Esophagus squamous epithelium (tissue), 5 donors: Measurements from ENCODE around the gene SDS. TPM values are rescaled to one million over a fixed set of nuclear protein-coding genes. Genes with fewer than 3 reads are reported as not detected.

ENCODE experiments used
- DNase-seq: peaks from one replicate; lab custom pipeline; 2025; lab: John Stamatoyannopoulos, UW
- H3K27ac ChIP-seq, 4 donors: fragments of 200-600 bp; sonication (generic); one replicate each; pipeline ENCODE4 v1.5.1; 2016 to 2019; ENCODE audit warnings: mild to moderate bottlenecking in 1 of 4
- H3K27me3 ChIP-seq, 4 donors: fragments of 200-600 bp; sonication (generic); 1 replicate in 3 of 4; 2 replicates in 1 of 4; pipeline versions ENCODE4 v1.5.1 to v1.6.0; 2017 to 2021; ENCODE audit warnings: antibody characterized with exemption in 1 of 4
- H3K36me3 ChIP-seq, 3 donors: fragments of 200-600 bp; sonication (generic); one replicate each; pipeline ENCODE4 v1.5.1; 2016 to 2019
- H3K4me1 ChIP-seq, 3 donors: fragments of 200-600 bp; sonication (generic); one replicate each; pipeline ENCODE4 v1.5.1; 2017 to 2019
- H3K4me3 ChIP-seq, 4 donors: fragments of 200-600 bp; sonication (generic); 1 replicate in 3 of 4; 2 replicates in 1 of 4; pipeline ENCODE4 v1.5.1; 2016 to 2019; ENCODE audit warnings: mild to moderate bottlenecking in 2 of 4, moderate library complexity in 1 of 4
- H3K9me3 ChIP-seq, 3 donors: fragments of 200-600 bp; sonication (generic); one replicate each; pipeline ENCODE4 v1.5.1; 2016 to 2019
- POLR2A ChIP-seq, 4 donors: fragments of 450-650 bp; IDR thresholded peaks; one replicate each; pipeline ENCODE4 v1.6.1; 2017; ENCODE audit warnings: antibody characterized with exemption in 4 of 4, mild to moderate bottlenecking in 4 of 4, moderate library complexity in 3 of 4
- WGBS, 2 donors: methylation state at CpG; one replicate each; pipeline ENCODE4 v1.1.5; 2018; 5-methylcytosine and 5-hydroxymethylcytosine counted together
- intact Hi-C: fragments of 100-400 bp; cut with DNase I; formaldehyde crosslinking; loops from one replicate; pipeline ENCODE4 v1.15.0; 2022
- total RNA-seq, 4 donors: library from RNA; depleted of rRNA; stranded (reverse); fragments of >200 nt; gene quantifications; one replicate each; pipeline ENCODE4 v1.1.0, GENCODE V29; 2016
- TF ChIP-seq, protein P1 (sequence below), 6 experiments: fragments of 450-650 bp in 4 of 6; fragments of 200-600 bp in 2 of 6; sonication (generic) in 2 of 6; IDR thresholded peaks; one replicate each; pipeline ENCODE4 v1.5.1; 2016 to 2019; ENCODE audit warnings: antibody characterized with exemption in 6 of 6, mild to moderate bottlenecking in 4 of 6, moderate library complexity in 4 of 6
- donor health status: DM: yes; HTN: yes; CAD: no.

SDS gene
- total RNA-seq, 4 donors from 2014 or later: 0.76 TPM; not detected in 3

DNA sequence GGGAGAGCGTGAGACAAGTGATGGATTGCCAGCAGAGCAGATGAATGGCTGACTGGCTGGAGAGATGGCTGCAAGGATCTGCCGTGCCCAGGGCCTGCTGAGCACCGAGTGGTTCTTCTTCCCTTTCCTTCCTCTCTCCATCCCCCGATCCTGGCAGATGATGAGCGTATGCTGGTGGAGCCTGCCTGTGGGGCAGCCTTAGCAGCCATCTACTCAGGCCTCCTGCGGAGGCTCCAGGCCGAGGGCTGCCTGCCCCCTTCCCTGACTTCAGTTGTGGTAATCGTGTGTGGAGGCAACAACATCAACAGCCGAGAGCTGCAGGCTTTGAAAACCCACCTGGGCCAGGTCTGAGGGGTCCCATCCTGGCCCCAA is 34.0 kb upstream of the SDS start:
- Histone ChIP-seq H3K27me3 (peaks cover 0 to 48% (median 0%) of the 10 kb centered on the region in 4 donors), H3K4me3 (no peak overlapping the region), H3K4me1 (no peaks in the 10 kb centered on the region), H3K9me3 (no peaks in the 10 kb centered on the region), H3K27ac (no peak overlapping the region), H3K36me3 (no peaks in the 10 kb centered on the region)
- 44 to 55% methylated on average over 6 to 7 of the region's 9 CpGs for WGBS, 2 donors
- intact Hi-C loops: no loop called here
- DNase-seq: no peak
- TF ChIP-seq, protein P1, sequence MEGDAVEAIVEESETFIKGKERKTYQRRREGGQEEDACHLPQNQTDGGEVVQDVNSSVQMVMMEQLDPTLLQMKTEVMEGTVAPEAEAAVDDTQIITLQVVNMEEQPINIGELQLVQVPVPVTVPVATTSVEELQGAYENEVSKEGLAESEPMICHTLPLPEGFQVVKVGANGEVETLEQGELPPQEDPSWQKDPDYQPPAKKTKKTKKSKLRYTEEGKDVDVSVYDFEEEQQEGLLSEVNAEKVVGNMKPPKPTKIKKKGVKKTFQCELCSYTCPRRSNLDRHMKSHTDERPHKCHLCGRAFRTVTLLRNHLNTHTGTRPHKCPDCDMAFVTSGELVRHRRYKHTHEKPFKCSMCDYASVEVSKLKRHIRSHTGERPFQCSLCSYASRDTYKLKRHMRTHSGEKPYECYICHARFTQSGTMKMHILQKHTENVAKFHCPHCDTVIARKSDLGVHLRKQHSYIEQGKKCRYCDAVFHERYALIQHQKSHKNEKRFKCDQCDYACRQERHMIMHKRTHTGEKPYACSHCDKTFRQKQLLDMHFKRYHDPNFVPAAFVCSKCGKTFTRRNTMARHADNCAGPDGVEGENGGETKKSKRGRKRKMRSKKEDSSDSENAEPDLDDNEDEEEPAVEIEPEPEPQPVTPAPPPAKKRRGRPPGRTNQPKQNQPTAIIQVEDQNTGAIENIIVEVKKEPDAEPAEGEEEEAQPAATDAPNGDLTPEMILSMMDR (IDR thresholded peaks at IDR 0.05): no peak
- no peak for TF ChIP-seq POLR2A (IDR thresholded peaks at IDR 0.05)

DNA sequence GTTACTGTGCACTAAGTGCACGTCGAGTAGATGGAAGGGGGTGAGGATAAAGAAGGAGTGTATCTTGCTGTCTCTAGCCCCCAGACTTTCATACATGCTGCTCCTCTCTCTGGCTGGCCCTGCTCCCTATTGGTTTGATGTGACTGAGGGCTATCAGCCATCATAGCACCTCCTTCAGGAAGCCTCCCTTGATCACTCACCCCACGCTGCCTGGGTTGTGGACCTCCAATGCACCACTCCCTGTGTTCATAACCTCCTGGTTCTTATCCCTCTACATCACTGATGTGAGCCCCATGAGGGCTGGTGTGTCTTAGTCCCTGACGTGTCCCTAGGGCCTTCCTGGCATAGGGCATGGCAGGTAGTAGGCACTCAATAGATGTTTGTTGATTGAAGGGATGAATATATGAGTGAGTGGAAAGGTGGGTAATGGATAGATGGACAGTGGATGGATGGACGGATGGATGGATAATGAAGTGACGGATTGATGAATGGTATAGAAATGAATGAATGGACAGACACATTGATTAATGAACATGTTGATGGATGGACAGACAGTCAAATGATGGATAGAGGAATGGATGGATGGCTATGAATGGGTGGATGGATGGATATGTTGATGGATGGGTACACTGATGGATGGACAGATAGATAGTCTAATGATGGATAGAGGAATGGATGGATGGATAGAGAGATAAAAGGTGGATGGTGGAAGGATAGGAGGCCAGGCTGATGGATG is 33.5 kb upstream of the SDS start:
- TF ChIP-seq, protein P1 (IDR thresholded peaks at IDR 0.05): no peak
- TF ChIP-seq POLR2A (IDR thresholded peaks at IDR 0.05): no peak
- Histone ChIP-seq H3K4me3 (no peak overlapping the region), H3K4me1 (no peaks in the 10 kb centered on the region), H3K27ac (no peak overlapping the region), H3K27me3 (peaks cover 0 to 43% (median 0%) of the 10 kb centered on the region in 4 donors), H3K36me3 (no peaks in the 10 kb centered on the region), H3K9me3 (no peaks in the 10 kb centered on the region)
- intact Hi-C loops: no loop called here
- WGBS, 2 donors: 67 to 75% methylated on average over 4 to 6 of the region's 6 CpGs
- DNase-seq: no peak

DNA sequence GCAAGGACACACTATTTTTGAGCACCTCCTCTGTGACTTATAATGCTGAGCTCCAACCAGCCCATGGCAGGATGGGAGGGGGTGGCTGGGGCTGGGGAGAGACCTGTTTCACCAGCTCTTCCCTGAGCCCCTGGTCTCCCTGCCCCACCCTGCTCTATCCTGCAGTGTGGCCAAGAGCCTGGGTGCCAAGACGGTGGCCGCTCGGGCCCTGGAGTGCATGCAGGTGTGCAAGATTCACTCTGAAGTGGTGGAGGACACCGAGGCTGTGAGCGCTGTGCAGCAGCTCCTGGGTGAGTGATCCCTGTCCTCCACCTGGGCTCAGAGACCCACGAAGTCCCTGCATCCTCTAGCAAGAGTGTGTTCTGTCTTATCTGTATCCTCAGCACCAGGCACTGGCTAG is 32.9 kb upstream of the SDS start:
- Histone ChIP-seq H3K4me3 (no peak overlapping the region), H3K4me1 (no peaks in the 10 kb centered on the region), H3K36me3 (no peaks in the 10 kb centered on the region), H3K27ac (no peak overlapping the region), H3K27me3 (peaks cover 0 to 37% (median 0%) of the 10 kb centered on the region in 4 donors), H3K9me3 (no peaks in the 10 kb centered on the region)
- no peak for DNase-seq
- TF ChIP-seq POLR2A (IDR thresholded peaks at IDR 0.05): no peak
- TF ChIP-seq, protein P1 (IDR thresholded peaks at IDR 0.05): no peak
- 33 to 80% methylated on average over 1 to 2 of the region's 6 CpGs for WGBS, 2 donors
- intact Hi-C loops: no loop called here

DNA sequence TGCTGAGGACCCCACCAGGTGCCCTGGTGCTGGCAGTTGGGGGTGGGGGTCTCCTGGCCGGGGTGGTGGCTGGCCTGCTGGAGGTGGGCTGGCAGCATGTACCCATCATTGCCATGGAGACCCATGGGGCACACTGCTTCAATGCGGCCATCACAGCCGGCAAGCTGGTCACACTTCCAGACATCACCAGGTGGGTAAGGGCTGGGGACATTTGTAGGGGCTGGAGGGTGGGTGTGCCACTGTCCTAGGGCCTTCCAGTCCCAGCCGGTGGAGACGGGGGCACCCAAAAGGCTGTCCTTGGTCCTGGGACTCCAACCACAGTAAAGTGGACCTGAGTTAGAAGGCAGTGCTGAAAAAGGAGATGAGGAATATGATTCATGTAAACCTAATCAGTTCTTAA is 31.7 kb upstream of the SDS start:
- WGBS, 2 donors: 75% methylated on average over 2 of the region's 5 CpGs; no CpG with 5 or more reads in 1 of the 2 donors
- DNase-seq: no peak
- no peak for TF ChIP-seq POLR2A (IDR thresholded peaks at IDR 0.05)
- TF ChIP-seq, protein P1 (IDR thresholded peaks at IDR 0.05): no peak

DNA sequence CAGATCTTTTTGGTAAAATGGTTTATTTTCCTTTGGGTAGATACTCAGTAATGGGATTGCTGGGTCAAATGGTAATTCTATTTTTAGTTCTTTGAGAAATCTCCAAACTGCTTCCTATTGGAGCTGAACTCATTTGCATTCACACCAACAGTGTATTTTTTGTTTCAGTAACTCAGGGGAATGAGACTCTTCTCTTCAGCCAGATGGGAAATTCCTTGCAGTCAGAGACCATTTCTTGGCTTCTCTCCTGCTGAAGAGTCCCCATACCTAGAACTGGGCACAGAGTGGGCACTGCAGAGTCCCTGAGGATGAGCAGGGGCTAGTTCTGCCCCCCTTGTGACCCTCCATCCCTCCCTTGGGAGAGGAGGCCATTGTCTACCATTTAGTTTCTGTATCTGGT is 29.3 kb upstream of the SDS start:
- DNase-seq: no peak
- H3K9me3 ChIP-seq: no peaks in the 10 kb centered on the region
- H3K27me3 ChIP-seq: peaks cover 0 to 26% (median 0%) of the 10 kb centered on the region in 4 donors
- intact Hi-C loops: no loop called here
- H3K4me1 ChIP-seq: no peaks in the 10 kb centered on the region
- TF ChIP-seq POLR2A (IDR thresholded peaks at IDR 0.05): no peak
- TF ChIP-seq, protein P1 (IDR thresholded peaks at IDR 0.05): no peak
- no peaks in the 10 kb centered on the region for H3K36me3 ChIP-seq
- no peak overlapping the region for H3K27ac ChIP-seq
- H3K4me3 ChIP-seq: no peak overlapping the region

More for the DNA sequence above, 31.7 kb upstream of the SDS start:
- intact Hi-C loops: no loop called here
- no peak overlapping the region for H3K4me3 ChIP-seq
- H3K4me1 ChIP-seq: no peaks in the 10 kb centered on the region
- H3K9me3 ChIP-seq: no peaks in the 10 kb centered on the region
- no peaks in the 10 kb centered on the region for H3K36me3 ChIP-seq
- H3K27me3 ChIP-seq: peaks cover 0 to 27% (median 0%) of the 10 kb centered on the region in 4 donors
- no peak overlapping the region for H3K27ac ChIP-seq
